Measurements from ENCODE around the gene SPTBN4.

The SPTBN4 gene

DNA sequence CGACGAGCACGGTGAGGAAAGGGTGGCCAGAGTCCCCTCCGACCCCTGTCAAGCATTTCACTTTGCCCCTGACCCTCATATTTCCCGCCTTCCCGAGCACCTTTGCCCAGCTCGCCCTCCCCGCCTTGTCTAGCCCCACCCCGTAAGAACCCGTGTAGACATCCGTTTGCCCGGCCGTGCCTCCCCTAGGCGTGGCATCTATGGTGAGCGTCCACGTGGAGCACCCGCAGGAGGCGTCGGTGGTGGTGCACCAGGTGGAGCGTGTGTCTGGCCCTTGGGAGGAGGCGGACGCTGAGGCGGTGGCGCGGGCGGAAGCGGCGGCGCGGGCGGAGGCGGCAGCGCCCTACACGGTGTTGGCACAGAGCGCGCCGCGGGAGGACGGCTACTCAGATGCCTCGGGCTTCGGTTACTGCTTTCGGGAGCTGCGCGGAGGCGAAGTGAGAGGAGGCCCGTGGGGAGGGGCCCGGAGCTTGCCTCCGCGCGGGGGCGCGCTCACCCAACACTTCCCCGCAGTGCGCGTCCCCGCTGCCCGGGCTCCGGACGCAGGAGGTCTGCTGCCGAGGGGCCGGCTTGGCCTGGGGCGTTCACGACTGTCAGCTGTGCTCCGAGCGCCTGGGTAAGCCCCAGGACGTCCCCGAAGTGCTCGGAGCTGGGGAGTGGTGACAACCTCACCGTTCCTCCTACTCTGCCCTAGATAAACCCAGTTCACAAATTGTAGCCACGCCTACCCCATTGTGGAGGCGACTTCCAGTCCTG is 138.6 kb downstream of the SPTBN4 start:
- Histone ChIP-seq H3K79me2 (ENCODE audit: insufficient read depth, low read length) (no peaks in the 10 kb centered on the region), H3K4me1 (ENCODE audit: insufficient read depth, low read length, severe bottlenecking) (peaks cover 51% of the 10 kb centered on the region), H3K9me3 (ENCODE audit: low read length) (no peaks in the 10 kb centered on the region), H3K4me2 (ENCODE audit: low read length) (peak overlapping the region; percentile 95), H3F3A (ENCODE audit: insufficient read depth, low read length) (no peaks in the 10 kb centered on the region), H2AFZ (ENCODE audit: low read length) (no peak overlapping the region), H3K36me3 (ENCODE audit: insufficient read depth, low read length) (no peaks in the 10 kb centered on the region), H3K27me3 (ENCODE audit: insufficient read depth, low read length) (no peaks in the 10 kb centered on the region), H3K4me3 (ENCODE audit: low read depth, low read length, poor library complexity, severe bottlenecking) (peak overlapping the region; percentile 67), H3K27ac (ENCODE audit: low read depth, low read length, poor library complexity, severe bottlenecking) (peak overlapping the region; percentile 85), H4K20me1 (ENCODE audit: insufficient read depth, low read length) (no peaks in the 10 kb centered on the region), H3K9me2 (ENCODE audit: low read depth, low read length) (no peaks in the 10 kb centered on the region), H3K9ac (ENCODE audit: low read length) (peak overlapping the region; percentile 66)
- no peak for TF ChIP-seq EZH2 (IDR thresholded peaks at IDR 0.05; ENCODE audit: borderline replicate concordance, low read length)
- TF ChIP-seq, protein P1, sequence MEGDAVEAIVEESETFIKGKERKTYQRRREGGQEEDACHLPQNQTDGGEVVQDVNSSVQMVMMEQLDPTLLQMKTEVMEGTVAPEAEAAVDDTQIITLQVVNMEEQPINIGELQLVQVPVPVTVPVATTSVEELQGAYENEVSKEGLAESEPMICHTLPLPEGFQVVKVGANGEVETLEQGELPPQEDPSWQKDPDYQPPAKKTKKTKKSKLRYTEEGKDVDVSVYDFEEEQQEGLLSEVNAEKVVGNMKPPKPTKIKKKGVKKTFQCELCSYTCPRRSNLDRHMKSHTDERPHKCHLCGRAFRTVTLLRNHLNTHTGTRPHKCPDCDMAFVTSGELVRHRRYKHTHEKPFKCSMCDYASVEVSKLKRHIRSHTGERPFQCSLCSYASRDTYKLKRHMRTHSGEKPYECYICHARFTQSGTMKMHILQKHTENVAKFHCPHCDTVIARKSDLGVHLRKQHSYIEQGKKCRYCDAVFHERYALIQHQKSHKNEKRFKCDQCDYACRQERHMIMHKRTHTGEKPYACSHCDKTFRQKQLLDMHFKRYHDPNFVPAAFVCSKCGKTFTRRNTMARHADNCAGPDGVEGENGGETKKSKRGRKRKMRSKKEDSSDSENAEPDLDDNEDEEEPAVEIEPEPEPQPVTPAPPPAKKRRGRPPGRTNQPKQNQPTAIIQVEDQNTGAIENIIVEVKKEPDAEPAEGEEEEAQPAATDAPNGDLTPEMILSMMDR (IDR thresholded peaks at IDR 0.05; ENCODE audit: low read length) = peak; percentile 39

DNA sequence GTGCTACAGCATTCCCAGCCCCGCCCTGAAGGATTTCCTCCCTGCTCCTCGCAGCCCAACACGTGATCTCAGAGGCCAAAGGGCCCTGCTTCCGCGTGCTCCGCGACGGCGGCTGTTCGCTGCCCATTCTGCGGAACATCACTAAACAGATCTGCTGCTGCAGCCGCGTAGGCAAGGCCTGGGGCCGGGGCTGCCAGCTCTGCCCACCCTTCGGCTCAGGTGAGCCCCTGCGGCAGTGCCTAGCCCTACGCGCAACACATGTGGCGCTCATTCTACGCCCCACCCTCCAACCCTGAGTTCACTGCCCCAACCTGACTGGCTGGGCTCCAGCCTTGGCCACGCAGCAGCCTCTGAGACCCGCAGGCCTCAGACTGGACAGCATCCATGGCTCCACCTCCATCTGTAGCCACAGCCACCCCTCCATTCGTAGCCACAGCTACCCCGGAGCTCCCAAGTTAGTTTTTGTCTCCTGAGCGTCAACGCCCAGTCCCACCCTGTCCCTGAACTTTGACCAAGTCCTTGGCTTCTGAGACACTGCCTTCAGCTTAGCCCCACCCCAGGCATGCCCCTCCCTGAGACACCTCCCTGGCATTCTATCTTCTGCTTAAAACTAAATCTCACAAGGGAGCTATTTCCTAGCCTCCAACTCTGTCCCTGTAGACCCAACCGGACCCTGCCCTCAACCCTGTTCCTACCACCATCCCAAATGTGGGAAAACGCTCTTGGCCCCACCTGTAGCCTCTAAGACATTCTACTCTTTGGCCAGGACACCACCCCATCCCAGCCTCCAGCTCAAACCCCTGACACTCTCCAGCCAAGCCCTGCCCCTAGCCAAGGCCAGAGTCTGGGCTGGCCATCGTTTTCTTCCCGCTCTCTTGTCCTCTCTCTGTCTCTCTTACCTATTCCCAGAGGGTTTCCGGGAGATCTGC is 140.8 kb downstream of the SPTBN4 start:
- Histone ChIP-seq H3K4me2 (ENCODE audit: low read length) (no peak overlapping the region), H3K9me2 (ENCODE audit: low read depth, low read length) (no peaks in the 10 kb centered on the region), H3K4me1 (ENCODE audit: insufficient read depth, low read length, severe bottlenecking) (peaks cover 55% of the 10 kb centered on the region), H3F3A (ENCODE audit: insufficient read depth, low read length) (no peaks in the 10 kb centered on the region), H3K4me3 (ENCODE audit: low read depth, low read length, poor library complexity, severe bottlenecking) (no peak overlapping the region), H2AFZ (ENCODE audit: low read length) (no peak overlapping the region), H3K9me3 (ENCODE audit: low read length) (no peaks in the 10 kb centered on the region), H3K79me2 (ENCODE audit: insufficient read depth, low read length) (no peaks in the 10 kb centered on the region), H3K9ac (ENCODE audit: low read length) (no peak overlapping the region), H4K20me1 (ENCODE audit: insufficient read depth, low read length) (no peaks in the 10 kb centered on the region), H3K27me3 (ENCODE audit: insufficient read depth, low read length) (no peaks in the 10 kb centered on the region), H3K36me3 (ENCODE audit: insufficient read depth, low read length) (no peaks in the 10 kb centered on the region), H3K27ac (ENCODE audit: low read depth, low read length, poor library complexity, severe bottlenecking) (no peak overlapping the region)
- TF ChIP-seq, protein P1 (IDR thresholded peaks at IDR 0.05; ENCODE audit: low read length) = no peak
- TF ChIP-seq EZH2 (IDR thresholded peaks at IDR 0.05; ENCODE audit: borderline replicate concordance, low read length) = no peak

DNA sequence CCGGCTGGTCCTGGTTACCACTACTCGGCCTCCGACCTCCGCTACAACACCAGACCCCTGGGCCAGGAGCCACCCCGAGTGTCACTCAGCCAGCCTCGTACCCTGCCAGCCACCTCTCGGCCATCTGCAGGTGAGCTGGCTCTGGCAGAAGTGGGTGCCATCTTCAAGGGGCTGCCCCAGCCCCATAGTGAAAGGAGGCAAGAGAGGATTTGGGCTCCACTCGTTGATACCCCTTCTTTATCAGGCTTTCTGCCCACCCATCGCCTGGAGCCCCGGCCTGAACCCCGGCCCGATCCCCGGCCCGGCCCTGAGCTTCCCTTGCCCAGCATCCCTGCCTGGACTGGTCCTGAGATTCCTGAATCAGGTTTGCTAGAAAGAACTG is 141.4 kb downstream of the SPTBN4 start:
- H3K4me3 ChIP-seq (ENCODE audit: low read depth, low read length, poor library complexity, severe bottlenecking) = no peak overlapping the region
- H3K27ac ChIP-seq (ENCODE audit: low read depth, low read length, poor library complexity, severe bottlenecking) = no peak overlapping the region
- H3K79me2 ChIP-seq (ENCODE audit: insufficient read depth, low read length) = no peaks in the 10 kb centered on the region
- H3K4me2 ChIP-seq (ENCODE audit: low read length) = no peak overlapping the region
- no peaks in the 10 kb centered on the region for H3F3A ChIP-seq (ENCODE audit: insufficient read depth, low read length)
- no peaks in the 10 kb centered on the region for H3K36me3 ChIP-seq (ENCODE audit: insufficient read depth, low read length)
- H3K9ac ChIP-seq (ENCODE audit: low read length) = no peak overlapping the region
- no peaks in the 10 kb centered on the region for H3K9me2 ChIP-seq (ENCODE audit: low read depth, low read length)
- no peaks in the 10 kb centered on the region for H3K9me3 ChIP-seq (ENCODE audit: low read length)
- H4K20me1 ChIP-seq (ENCODE audit: insufficient read depth, low read length) = no peaks in the 10 kb centered on the region
- no peak for TF ChIP-seq EZH2 (IDR thresholded peaks at IDR 0.05; ENCODE audit: borderline replicate concordance, low read length)
- TF ChIP-seq, protein P1 (IDR thresholded peaks at IDR 0.05; ENCODE audit: low read length) = no peak
- no peaks in the 10 kb centered on the region for H3K27me3 ChIP-seq (ENCODE audit: insufficient read depth, low read length)
- no peak overlapping the region for H2AFZ ChIP-seq (ENCODE audit: low read length)
- H3K4me1 ChIP-seq (ENCODE audit: insufficient read depth, low read length, severe bottlenecking) = peaks cover 49% of the 10 kb centered on the region

Measured in OCI-LY1 (cell line).